Endometrial microvascular endothelial cells (primary cell): ENCODE measurements around the gene CCL4. TPM values are rescaled to one million over a fixed set of nuclear protein-coding genes. Genes with fewer than 3 reads are reported as not detected.

ENCODE experiments used
- in situ Hi-C: cut with HindIII; loops from 2 replicates; pipeline ENCODE4 v1.10.0; 2017; ENCODE audit warnings: low sequenced_read_pairs, low pct_unique_long_range_greater_than_20kb; ENCODE audit errors: inconsistent ontology term
- total RNA-seq: library from RNA; depleted of rRNA; stranded (reverse); fragments of >200 nt; gene quantifications from one replicate; pipeline ENCODE4 v1.2.3, GENCODE V29; 2015; ENCODE audit errors: inconsistent ontology term

CCL4 gene
- total RNA-seq, 1 donor from 2014 or later: not detected

DNA sequence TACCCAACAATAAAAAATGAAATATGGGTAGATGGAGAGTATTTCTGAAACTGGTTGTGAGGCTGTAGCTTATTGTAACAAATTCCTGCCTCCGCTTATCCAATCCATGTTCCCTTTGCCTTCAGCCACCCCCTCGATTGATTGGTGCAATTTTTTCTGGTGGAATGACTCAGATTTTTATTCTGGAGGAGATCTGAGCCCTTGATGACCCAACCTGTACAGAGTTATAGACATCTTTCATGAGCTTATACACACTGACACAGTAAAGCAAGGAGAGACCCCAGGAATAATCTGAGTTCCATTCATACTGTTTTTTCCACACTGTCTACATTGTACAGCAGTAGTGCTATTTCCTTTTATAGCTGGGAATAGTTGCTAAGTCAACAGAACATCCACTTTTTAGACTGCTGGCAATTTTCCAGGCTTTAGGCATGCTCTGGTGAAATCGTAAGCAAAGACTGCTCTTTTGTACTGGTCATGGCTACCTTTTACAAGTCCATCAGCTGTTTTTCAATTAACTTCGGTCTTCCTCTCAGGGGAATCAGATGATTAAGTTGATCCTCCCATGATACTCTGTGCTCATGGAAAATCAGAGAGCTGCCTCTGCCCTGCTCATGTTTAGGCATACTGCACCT, 30.1 kb downstream of the CCL4 start:
- in situ Hi-C loops: no loop called here

- in situ Hi-C loops: no loop called here
Measured at GRCh38 chr17:36135465-36135864, 31.8 kb downstream of the CCL4 start.

DNA sequence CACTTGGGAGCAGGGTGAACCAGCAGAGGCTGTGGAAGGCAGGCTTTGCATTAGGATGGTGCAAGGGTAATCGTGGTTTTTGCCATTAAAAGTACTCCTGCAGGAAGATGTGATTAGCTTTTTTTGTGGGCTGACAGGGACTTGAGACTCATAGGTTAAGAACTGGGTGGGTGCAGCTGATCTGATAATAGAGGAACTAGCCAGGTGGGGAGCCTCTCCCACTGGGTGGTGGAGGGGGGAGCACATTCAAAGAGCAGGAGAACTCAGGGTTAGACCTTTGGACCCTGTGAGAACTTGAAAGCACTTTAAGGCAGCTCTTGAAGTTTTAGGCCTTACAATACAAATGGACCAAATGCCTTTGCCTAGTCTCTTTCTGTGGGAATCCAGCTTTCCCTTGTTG, 32.4 kb downstream of the CCL4 start:
- in situ Hi-C loops: no loop called here

- in situ Hi-C loops: no loop called here
Measured at GRCh38 chr17:36136439-36136838, 32.8 kb downstream of the CCL4 start.

- in situ Hi-C loops: no loop called here
Measured at GRCh38 chr17:36142235-36142634, 38.6 kb downstream of the CCL4 start.

DNA sequence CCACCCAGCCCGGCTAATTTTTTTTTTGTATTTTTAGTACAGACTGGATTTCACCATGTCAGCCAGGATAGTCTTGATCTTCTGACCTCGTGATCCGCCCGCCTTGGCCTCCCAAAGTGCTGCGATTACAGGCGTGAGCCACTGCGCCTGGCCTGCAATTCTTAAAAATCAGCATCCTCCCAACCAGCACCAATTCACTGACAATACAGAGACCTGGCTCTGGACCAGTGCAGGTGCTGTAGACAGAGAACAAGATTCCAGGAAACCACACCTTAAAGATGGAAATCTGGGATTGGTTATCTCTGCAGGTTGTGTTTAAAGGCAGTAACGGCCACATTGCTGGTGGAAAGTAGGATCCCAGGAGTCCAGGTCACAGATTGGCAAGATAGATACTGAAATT, 39.2 kb downstream of the CCL4 start:
- in situ Hi-C loops: no loop called here

DNA sequence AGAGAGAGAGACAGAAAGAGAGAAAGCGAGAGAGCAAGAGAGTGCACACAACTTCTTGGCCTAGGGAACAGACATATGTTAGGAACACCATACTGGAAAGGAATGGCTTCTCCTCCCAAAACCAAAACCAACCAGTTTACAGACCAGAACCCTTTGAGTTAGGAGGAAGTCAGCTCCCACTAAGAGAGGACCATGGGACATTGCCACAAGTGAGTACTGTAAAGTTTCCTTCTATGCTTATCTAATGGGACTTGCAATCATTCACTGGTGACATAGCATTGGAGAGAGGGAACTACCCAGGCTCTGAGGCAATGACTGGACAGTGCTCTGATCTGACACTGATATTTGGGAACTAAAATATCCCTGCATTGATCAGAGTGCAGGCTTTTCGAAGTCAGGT, 40.4 kb downstream of the CCL4 start:
- in situ Hi-C loops: no loop called here

DNA sequence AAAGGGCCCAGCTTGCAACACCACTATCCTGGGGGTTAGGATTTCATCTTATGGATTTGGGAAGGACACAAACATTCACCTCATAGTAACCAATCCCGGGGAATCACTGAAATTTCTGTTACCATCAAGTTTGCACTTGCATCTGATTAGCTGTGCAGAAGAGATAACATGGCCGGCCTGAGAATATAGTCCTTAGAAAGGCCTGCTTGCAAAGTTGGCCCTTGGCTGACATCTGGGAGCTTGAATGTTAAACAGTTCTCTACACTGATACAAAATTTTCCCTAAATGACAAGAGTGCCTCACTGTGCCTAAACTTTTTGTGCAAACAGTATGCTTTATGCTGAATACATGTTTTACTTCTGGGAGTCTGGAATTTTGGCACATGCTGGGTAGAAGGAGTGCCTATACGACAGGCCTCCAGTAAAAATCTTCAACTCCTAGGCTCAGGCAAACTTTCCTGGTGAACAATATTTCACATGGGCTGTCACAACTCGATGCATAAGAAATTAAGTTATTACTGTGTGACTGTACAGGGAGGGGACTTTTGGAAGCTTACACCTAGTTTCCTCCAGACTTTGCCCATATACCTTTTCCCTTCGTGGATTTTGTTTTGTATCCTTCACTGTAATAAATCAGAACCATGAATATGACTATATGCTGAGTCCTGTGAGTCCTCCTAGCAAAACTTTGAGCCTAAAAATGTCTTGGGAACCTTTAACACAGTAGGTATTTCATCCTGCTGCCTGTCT, 41.5 kb downstream of the CCL4 start:
- in situ Hi-C loops: no loop called here

DNA sequence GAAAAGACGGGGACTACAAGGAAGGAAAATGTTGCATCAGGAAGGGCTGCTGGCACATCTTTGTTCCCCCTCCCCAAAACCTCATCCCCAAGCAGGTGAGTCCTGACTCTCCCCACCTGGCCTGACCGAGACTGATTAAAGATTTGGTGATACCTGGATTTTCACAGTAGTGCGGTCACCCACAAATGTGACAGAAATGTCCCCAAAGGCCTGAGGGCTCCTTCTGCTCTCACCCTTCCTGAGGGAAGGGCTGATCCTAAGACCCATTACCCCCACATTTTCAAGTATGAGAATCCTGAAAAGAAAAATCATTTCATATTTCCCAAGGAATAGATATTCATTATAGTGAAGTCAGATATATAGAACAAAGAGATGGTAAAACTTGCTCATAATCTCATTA, 44.0 kb downstream of the CCL4 start:
- in situ Hi-C loops: no loop called here

DNA sequence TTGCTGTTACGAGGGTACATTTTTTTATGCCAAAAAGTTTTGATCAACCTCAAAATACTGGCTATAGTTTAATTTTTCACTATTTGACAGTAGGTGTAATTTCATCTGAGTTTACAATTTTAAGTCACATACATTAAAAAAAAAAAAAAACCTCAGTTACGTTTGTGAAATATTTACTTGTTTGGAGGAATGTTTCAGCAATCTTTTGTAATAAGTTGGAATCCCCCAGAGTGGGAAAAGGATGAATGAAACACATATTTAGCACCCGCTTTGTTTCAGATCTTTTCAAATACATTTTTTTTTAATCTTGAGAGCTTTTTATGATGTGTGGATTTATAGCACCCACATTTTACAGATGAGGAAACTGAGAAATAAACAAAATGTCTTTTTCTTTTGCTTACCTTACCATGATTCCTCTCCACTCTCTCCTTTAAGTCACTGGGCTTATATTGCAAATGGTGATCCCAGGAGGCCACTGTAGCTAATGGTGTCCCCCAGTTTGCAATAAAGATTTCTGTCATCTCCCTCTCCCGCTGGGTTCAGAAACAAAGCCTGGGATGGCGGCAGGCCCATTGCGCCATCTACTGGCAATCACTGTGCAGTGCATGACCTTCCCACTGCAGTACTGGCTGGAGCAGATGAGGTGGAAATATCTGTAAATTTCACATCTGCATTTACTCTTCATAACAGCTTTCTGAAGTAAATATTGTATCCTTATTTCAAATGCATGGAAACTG, 45.1 kb downstream of the CCL4 start:
- in situ Hi-C loops: no loop called here

DNA sequence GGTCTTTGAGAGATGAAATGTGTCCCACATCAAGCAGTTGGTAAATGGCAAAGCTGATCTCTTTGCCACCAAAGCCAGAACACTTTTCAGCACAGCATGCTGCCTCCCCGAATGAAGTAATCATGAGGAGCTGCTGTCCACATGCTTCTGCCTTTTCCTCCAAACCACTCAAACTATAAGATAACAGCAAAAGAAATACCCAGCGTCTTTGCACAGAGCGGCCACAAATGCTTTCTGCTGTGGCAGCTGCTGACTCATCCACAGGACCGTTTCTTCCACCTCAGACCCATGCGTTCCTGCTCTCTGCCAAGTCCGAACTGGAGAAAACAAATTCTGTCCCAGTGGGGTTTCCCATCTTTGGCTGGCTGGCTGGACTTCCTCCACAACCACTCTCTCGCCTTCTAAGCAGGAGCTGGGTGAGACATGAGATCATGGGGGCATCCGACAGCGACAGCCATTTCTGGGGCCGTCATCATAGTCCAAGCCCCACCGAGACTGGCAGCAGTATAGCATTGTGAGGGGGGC, 45.7 kb downstream of the CCL4 start:
- in situ Hi-C loops: no loop called here

DNA sequence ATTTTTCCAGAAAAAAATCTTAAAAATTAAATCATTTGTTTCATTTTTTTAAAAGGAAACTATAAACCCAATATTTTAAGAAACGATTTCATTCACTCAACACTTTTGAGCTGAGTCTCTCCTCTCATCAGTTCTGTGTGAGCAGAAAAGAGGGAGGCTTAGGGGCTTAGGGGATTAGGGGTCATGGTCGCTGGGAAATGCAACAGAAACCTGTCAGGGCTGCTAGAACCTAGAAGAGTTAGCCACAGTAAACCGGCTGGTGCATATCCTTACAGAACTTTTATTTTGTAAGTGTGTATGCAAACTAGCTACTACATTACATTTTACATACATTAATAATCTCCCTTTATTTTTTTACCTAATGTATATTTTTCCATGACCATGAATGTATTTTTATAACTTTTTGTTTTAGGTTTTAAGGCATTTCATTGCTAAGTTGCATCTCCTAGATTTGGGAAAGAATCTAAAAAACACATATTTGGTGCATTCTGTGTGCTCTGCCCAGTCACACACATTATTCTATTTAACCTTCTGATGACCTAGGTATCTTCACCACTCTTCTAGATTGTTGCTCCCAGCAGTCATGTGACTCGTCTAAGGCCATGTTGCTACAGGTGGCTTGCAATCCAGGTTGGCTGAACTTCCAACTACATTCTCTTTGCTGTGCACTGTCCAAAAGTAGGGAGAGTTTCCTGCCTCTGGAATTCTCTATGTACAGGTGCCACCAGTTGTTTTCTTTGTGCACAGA, 48.4 kb downstream of the CCL4 start:
- in situ Hi-C loops: no loop called here

DNA sequence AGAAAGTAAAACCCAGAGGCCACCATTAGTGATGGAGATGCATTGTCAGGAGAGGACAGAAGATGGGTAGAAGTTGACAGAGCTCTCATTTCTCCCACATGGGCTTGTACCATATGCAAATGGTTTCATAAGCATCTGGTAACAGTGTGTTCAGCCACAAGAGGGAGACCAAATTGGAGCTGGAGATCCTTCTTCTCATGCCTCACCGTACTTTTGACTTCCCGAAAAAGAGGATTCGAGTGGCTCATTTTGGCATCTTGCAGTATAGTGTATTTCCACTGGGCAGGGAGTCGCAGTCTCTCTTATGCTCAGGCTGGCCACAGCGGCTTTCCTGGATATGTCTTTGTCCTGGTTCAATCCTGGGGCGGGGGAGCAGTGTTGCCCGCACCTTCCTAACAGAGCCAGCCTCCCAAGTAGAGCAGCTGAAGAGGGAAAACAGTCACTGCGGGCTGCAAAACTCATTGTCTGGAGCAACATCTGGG, 49.1 kb downstream of the CCL4 start:
- in situ Hi-C loops: no loop called here

DNA sequence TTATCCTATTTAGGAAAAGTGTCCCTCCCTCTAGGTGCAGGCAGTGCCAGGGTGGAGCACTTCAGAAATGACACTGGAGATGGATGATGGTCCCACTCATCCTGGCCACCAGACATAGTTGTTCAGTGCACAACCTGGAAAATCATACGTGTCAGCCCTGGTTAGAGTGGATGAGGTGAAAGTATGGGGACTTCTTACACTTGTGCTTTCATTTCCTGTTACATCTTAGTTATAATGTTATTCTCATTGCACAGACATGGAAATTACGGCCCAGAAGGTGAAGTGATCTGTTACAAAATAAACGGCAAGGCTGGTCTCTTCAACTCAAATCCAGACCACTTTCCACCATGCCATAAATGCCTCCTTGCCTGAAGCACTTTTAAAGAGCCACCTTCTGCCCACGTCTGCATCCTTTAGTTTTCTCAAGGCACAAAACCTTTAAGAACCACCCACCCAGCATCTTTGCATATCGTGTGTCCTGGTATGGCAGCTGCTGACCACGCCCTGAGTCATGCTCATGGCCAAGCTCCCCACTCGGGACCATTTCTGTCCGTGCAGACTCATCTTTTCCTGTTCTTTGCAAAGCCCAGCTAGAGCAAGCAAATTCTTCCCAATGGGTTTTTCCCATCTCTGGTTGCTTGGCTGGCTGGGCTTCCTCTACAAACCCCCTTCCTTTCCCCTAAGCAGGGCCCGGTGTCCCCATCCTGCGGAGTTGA, 50.4 kb downstream of the CCL4 start:
- in situ Hi-C loops: no loop called here

Other genes with a start within 250 kb of the CCL4 start
- gene HEATR9, start 234.9 kb upstream of the CCL4 start, total RNA-seq: not detected
- 0.46 TPM for gene CCL5, start 223.5 kb upstream of the CCL4 start, total RNA-seq
- not detected for gene RDM1, start 173.1 kb upstream of the CCL4 start, total RNA-seq
- not detected for gene LYZL6, start 160.1 kb upstream of the CCL4 start, total RNA-seq
- gene CCL16, start 122.3 kb upstream of the CCL4 start, total RNA-seq: not detected
- gene CCL14, start 117.1 kb upstream of the CCL4 start, total RNA-seq: 0.93 TPM
- gene CCL15, start 102.3 kb upstream of the CCL4 start, total RNA-seq: not detected
- gene CCL23, start 85.9 kb upstream of the CCL4 start, total RNA-seq: not detected
- not detected for gene CCL18, start 39.6 kb upstream of the CCL4 start, total RNA-seq
- not detected for gene CCL3, start 13.7 kb upstream of the CCL4 start, total RNA-seq
- gene TBC1D3B, start 72.8 kb downstream of the CCL4 start, total RNA-seq: not detected
- gene CCL3L1, start 92.9 kb downstream of the CCL4 start, total RNA-seq: not detected
- gene CCL4L2, start 107.2 kb downstream of the CCL4 start, total RNA-seq: not detected
- not detected for gene TBC1D3I, start 160.7 kb downstream of the CCL4 start, total RNA-seq
- not detected for gene TBC1D3G, start 220.1 kb downstream of the CCL4 start, total RNA-seq